ENCODE data around the gene ASCL1.

ASCL1 gene

DNA sequence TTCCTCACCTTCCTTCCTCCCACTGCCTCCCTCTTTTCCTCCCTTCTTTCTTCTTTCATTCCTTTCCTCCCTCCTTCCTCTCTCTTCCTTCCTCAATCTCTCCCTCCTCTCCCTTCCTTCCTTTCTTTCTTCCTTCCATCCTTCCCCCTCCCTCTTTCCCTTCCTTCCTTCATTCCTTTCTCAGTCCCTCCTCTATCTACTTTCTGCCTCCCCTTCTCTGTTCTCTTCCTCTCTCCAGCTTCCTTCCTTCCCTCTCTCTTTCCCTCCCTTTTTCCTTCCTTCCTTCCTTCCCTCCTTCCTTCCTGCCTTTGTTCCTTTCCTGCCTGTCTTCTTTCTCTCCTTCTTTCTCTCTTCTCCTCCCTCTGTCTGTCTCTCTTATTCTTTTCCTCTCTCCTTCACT is 16.1 kb downstream of the ASCL1 start:
- Histone ChIP-seq H3K4me1 (no peaks in the 10 kb centered on the region), H3K9me3 (no peaks in the 10 kb centered on the region), H3K27me3 (no peaks in the 10 kb centered on the region), H3K36me3 (no peaks in the 10 kb centered on the region), H3K4me2 (no peak overlapping the region), H3K4me3 (no peak overlapping the region), H3K27ac (no peak overlapping the region), H4K20me1 (no peaks in the 10 kb centered on the region), H3K9ac (no peak overlapping the region)
- TF ChIP-seq Cebpa-rat (IDR thresholded peaks at IDR 0.05), result no peak

DNA sequence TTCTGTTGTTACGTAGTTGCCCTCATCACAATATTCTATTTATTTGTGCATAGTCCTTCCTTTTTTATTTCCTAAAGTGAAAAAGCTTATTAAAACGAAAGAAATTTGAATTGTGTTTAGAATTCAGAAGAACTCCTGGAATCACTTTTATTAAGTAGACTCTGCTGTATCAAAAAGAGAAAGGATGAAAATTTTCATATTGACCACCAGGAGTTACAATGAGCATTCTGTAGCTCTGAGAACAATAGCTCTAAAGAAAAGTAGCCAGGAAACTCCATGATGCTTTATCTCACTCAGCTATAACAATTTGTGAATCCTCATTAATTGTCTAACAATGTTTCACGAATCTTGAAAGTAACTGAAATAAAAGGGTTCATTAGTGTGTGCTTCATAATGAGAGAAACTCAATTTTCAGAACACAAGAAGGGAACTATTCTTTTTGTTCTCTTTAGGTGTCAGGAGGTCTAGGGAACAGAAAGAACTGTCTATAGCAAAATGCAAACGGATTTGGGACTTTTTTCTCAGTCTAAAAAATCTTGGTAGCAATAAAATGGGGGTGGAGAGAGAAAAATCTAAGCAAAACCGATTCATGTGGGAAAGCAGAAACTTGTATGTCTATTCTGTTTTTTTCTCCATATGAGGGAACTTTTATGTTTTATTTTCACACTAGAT is 19.3 kb downstream of the ASCL1 start:
- Histone ChIP-seq H3K4me2 (no peak overlapping the region), H3K4me3 (no peak overlapping the region), H3K9me3 (no peaks in the 10 kb centered on the region), H4K20me1 (no peaks in the 10 kb centered on the region), H3K27me3 (no peaks in the 10 kb centered on the region), H3K9ac (no peak overlapping the region), H3K36me3 (no peaks in the 10 kb centered on the region), H3K27ac (no peak overlapping the region), H3K4me1 (no peaks in the 10 kb centered on the region)
- TF ChIP-seq Cebpa-rat (IDR thresholded peaks at IDR 0.05), result no peak

DNA sequence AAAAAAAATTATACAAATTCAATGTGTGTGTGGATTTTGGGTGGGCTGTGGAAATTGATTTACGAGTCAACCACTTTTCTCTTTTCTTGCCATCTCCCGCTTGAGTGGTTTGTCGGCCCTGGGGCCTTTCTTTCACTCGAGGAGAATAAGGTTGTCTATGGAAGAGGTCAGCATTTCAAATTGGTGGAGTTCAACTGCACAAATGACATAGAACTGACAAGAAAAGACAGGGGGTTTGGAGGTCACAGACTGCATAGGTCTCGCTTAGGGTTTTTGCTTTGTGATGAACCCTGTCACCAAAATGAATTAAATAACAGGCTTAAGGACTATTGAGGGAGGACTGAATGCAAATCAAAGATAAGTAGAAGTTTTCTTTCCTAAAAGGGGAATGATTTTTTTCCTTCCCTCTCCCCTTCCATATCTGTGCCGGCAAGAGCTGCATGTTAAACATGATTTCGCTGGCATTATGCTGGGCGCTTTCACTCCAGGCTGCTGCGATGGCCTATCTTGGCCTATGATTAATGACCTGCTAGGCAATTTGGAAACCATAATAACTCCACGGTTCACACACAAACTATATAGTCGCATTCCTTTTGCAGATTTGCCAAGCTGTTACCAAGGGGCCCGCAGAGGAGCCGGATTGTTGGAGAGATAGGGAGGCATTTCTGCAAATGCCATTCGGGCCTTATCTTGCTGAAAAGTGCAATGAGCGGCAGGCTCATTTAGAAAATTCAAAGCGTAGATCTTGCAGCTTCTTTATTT is 20.7 kb downstream of the ASCL1 start:
- no peak for TF ChIP-seq Cebpa-rat (IDR thresholded peaks at IDR 0.05)
- Histone ChIP-seq H3K4me2 (no peak overlapping the region), H3K36me3 (no peaks in the 10 kb centered on the region)

DNA sequence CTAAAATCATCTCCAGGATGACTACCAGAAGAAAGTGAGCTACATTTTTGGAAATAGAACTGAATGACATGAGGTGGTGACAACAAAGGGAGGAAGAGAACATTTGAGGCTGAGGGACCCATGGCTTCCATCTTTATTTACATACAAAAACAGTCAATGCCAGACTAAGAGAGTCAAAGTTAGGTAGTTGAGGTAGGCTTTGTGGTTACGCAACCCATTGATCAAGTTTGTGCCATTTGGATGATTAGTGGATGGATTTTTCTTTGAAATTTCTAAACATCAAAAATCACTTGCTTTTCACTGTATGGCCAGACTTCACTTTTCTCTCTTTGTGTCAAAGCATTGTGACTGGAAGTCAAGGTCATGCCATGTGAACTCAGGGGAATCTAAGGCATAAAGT is 22.9 kb downstream of the ASCL1 start:
- no peak for TF ChIP-seq Cebpa-rat (IDR thresholded peaks at IDR 0.05)
- Histone ChIP-seq H3K4me1 (no peaks in the 10 kb centered on the region), H3K4me3 (no peak overlapping the region), H3K27ac (no peak overlapping the region), H3K4me2 (no peak overlapping the region), H4K20me1 (no peaks in the 10 kb centered on the region), H3K36me3 (no peaks in the 10 kb centered on the region), H3K27me3 (no peaks in the 10 kb centered on the region), H3K9ac (no peak overlapping the region), H3K9me3 (no peaks in the 10 kb centered on the region)

More for the DNA sequence above, 20.7 kb downstream of the ASCL1 start:
- no peaks in the 10 kb centered on the region for H3K27me3 ChIP-seq
- H4K20me1 ChIP-seq, result no peaks in the 10 kb centered on the region
- H3K4me3 ChIP-seq, result no peak overlapping the region
- no peaks in the 10 kb centered on the region for H3K4me1 ChIP-seq
- no peak overlapping the region for H3K9ac ChIP-seq
- H3K27ac ChIP-seq, result no peak overlapping the region
- no peaks in the 10 kb centered on the region for H3K9me3 ChIP-seq

DNA sequence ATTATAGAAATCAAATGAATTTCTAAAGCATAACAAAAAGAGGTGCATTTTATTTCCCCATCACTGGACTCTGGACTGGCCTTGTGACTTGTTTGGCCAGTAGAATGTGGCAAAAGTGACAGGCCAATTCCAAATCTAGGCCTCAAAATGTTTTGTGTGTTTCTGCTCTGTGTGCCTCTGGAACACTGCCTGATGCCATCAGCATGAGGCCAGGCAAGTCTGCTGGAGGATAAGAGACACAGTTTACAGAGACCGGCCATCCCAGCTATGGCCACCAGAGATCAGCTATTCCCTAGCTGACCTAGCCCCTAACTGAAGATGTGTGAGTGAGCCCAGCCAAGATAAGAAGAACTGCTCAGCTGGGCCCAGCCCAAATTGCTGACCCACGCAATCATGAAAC is 32.9 kb downstream of the ASCL1 start:
- Histone ChIP-seq H3K4me2 (no peak overlapping the region), H3K4me1 (no peaks in the 10 kb centered on the region), H3K9me3 (no peaks in the 10 kb centered on the region), H3K27ac (no peak overlapping the region), H3K9ac (no peak overlapping the region), H4K20me1 (no peaks in the 10 kb centered on the region), H3K4me3 (no peak overlapping the region), H3K27me3 (no peaks in the 10 kb centered on the region), H3K36me3 (no peaks in the 10 kb centered on the region)
- no peak for TF ChIP-seq Cebpa-rat (IDR thresholded peaks at IDR 0.05)

DNA sequence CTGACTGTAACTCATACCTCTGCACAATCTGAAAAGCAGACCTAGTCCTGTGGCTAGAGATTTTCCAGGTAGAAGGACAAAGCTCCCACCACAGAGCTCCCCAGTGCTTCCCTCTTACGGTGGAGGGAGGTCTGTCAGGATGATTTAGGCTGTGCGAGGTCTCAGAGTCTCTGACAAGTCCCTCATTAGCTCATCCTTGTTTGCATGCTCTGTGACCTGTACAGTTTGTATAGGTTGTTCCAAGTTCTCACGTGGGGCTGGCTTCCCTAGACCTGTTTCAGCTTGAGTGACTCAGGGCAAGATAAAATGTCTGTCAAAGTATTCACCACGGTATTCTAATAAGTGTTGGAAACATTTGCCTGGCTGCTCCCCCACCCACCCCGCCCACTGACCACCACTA is 34.8 kb downstream of the ASCL1 start:
- no peak for TF ChIP-seq Cebpa-rat (IDR thresholded peaks at IDR 0.05)
- H3K27ac ChIP-seq, result no peak overlapping the region
- no peak overlapping the region for H3K9ac ChIP-seq
- H3K27me3 ChIP-seq, result no peaks in the 10 kb centered on the region
- no peak overlapping the region for H3K4me3 ChIP-seq
- H3K9me3 ChIP-seq, result peaks cover 3% of the 10 kb centered on the region
- H3K4me1 ChIP-seq, result no peaks in the 10 kb centered on the region
- no peak overlapping the region for H3K4me2 ChIP-seq
- no peaks in the 10 kb centered on the region for H4K20me1 ChIP-seq
- H3K36me3 ChIP-seq, result no peaks in the 10 kb centered on the region

DNA sequence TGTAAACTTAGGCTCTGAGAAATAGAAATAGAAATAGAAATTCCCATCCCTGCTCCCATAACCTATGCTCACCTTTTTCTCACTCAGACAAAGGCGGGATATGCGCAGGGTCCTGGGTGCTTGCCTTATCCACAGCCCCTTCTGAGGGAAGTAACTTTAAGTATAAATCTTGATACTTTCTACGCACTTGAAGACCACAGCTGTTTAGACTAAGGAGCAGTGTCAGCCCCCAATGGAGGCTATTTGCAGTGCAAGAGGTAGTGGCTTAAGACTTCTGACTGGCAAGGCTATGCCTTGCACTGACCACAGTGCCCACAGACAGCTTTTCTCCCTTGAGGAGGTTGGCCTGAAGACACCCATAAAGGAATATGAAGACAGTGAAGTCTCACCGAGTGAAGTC is 35.2 kb downstream of the ASCL1 start:
- H3K9ac ChIP-seq, result no peak overlapping the region

DNA sequence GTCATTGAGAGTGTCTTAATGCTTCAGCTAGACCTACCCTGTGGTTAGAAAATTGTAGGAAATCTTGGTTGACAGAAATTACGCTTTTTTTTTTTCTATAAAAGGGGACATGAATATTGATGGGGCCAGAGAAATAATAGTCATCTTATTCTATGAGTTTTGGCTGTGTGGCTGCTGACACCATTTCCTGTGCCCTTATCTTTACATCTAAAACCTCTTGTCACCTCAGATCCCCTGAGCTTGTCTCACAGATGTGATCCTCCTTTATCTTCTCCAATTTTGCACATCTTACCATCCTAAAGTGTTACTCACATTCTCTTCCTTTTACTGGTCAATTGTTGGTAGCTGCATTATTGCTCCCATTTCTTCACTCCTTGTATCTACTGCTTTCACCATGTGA is 36.1 kb downstream of the ASCL1 start:
- no peaks in the 10 kb centered on the region for H3K27me3 ChIP-seq
- TF ChIP-seq Cebpa-rat (IDR thresholded peaks at IDR 0.05), result no peak
- no peak overlapping the region for H3K4me2 ChIP-seq
- no peak overlapping the region for H3K9ac ChIP-seq
- no peak overlapping the region for H3K4me3 ChIP-seq
- no peaks in the 10 kb centered on the region for H4K20me1 ChIP-seq
- H3K4me1 ChIP-seq, result no peaks in the 10 kb centered on the region
- H3K9me3 ChIP-seq, result peaks cover 16% of the 10 kb centered on the region
- H3K27ac ChIP-seq, result no peak overlapping the region
- H3K36me3 ChIP-seq, result no peaks in the 10 kb centered on the region

More for the DNA sequence above, 35.2 kb downstream of the ASCL1 start:
- no peak for TF ChIP-seq Cebpa-rat (IDR thresholded peaks at IDR 0.05)
- no peak overlapping the region for H3K4me3 ChIP-seq
- H3K27me3 ChIP-seq, result no peaks in the 10 kb centered on the region
- H3K9me3 ChIP-seq, result peaks cover 8% of the 10 kb centered on the region
- no peaks in the 10 kb centered on the region for H4K20me1 ChIP-seq
- no peak overlapping the region for H3K27ac ChIP-seq
- H3K4me1 ChIP-seq, result no peaks in the 10 kb centered on the region
- no peak overlapping the region for H3K4me2 ChIP-seq
- H3K36me3 ChIP-seq, result no peaks in the 10 kb centered on the region

DNA sequence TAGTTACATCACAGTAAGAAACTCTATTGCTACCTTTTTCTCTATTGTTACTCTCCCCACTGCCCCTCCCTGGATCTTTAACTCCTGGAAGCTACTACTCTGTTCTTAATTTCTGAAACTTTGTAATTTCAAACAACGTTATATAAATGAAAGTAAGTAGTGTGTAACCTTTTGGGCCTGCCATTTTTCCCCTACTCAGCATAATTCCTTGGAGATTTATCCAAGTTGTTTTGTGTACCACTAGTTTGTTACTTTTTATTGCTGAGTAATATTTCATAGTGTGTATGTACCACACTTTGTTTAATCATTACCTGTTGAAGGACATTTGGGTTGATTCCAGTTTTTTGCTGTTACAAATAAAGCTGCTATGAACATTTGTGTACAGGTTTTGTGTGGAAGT is 37.9 kb downstream of the ASCL1 start:
- H3K9ac ChIP-seq, result no peak overlapping the region
- H3K4me3 ChIP-seq, result no peak overlapping the region
- H3K4me2 ChIP-seq, result no peak overlapping the region
- no peak for TF ChIP-seq Cebpa-rat (IDR thresholded peaks at IDR 0.05)
- H4K20me1 ChIP-seq, result no peaks in the 10 kb centered on the region
- peaks cover 23% of the 10 kb centered on the region for H3K9me3 ChIP-seq
- H3K27me3 ChIP-seq, result no peaks in the 10 kb centered on the region
- no peaks in the 10 kb centered on the region for H3K36me3 ChIP-seq
- H3K27ac ChIP-seq, result no peak overlapping the region
- no peaks in the 10 kb centered on the region for H3K4me1 ChIP-seq
